ENCODE data around the gene SLC29A3. TPM values are rescaled to one million over a fixed set of nuclear protein-coding genes. Genes with fewer than 3 reads are reported as not detected.

The SLC29A3 gene
- total and polyA plus RNA-seq, 10 of the 15 experiments (the other 5 are each of a cell fraction or from before 2014, with no cell fraction given), result 1.5 to 4.0 (median 2.7) TPM

DNA sequence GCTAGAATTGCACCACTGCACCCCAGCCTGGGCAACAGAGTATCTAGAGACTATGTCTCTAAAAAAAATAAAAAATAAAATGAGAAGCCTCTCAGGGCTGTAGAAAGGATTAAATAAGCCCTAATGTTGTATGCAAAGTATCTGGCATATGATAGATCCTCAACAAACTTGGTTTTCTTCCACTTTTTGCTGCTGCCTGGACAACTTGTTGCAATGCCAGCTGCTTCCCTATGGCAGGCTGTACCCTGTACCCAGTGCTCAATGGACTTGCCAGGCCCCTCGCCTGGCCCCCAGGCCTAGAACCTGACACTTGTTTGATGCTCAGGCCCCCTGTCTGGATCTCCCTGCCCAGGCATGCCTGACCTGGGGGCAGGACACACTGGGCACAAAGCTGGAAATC is 49.1 kb downstream of the SLC29A3 start:
- no peak for ATAC-seq
- no peaks in the 10 kb centered on the region for H3K27me3 ChIP-seq (replicated peaks in 1 of 2; ENCODE audit: control insufficient read depth in 2 of 2, insufficient read depth in 2 of 2, low read length in 1 of 2)
- WGBS (ENCODE audit: insufficient coverage, insufficient replicate concordance, low lambda C conversion rate, missing lambda C conversion rate), result 50% methylated on average over 1 of the region's 1 CpG
- no peak overlapping the region for H3K27ac ChIP-seq (ENCODE audit: control insufficient read depth, insufficient read depth)
- intact Hi-C loops (cut with micrococcal nuclease; ENCODE audit: unreplicated experiment) (no loop called here), in situ Hi-C loops (cut with MboI) (no loop called here)
- ChIA-PET RAD21 (ENCODE audit: unreplicated experiment) (interaction anchor here (1.0 kb wide), 1 partner anchor 340 kb away, joined by 4 read pairs; no protein-coding TSS in a partner anchor), CTCF (interaction anchor here (0.6 kb wide), 1 partner anchor 44 kb away, joined by 3 read pairs; no protein-coding TSS in a partner anchor), SMC1A (ENCODE audit: uncharacterized antibody, unreplicated experiment) (interaction anchor here (2.1 to 18.0 kb wide), 2 partner anchors 11 to 48 kb away, joined by 10 to 249 read pairs; partner anchors contain the start of gene SLC29A3), POLR2A (no interaction called here)
- H3K4me3 ChIP-seq, result no peak overlapping the region
- no peak for DNase-seq (ENCODE audit: low read depth, low spot score)
- no TSS peak for BruUV-seq (replicated peaks)
- no peaks in the 10 kb centered on the region for H3K9me3 ChIP-seq (replicated peaks; ENCODE audit: control insufficient read depth, insufficient read depth, low read length)
- peaks cover 33% of the 10 kb centered on the region for H3K4me1 ChIP-seq (ENCODE audit: control insufficient read depth, insufficient read depth, low read length)
- no peak overlapping the region for H3K9ac ChIP-seq (ENCODE audit: control insufficient read depth, insufficient read depth, low read length)
- no peak for FAIRE-seq
- no peak overlapping the region for H3K4me2 ChIP-seq (ENCODE audit: control insufficient read depth, insufficient read depth)
- no peak overlapping the region; the same call in 1 of the 2 replicates for H2AFZ ChIP-seq (ENCODE audit: control insufficient read depth, low read depth, low read length)
- no peaks in the 10 kb centered on the region for H3K79me2 ChIP-seq (ENCODE audit: control insufficient read depth, insufficient read depth, low read length)
- H3K36me3 ChIP-seq (ENCODE audit: control insufficient read depth in 2 of 2, insufficient read depth in 2 of 2, low read length in 1 of 2), result no peaks in the 10 kb centered on the region
- H4K20me1 ChIP-seq (ENCODE audit: control insufficient read depth, insufficient read depth), result no peaks in the 10 kb centered on the region
- TF ChIP-seq, protein P1, sequence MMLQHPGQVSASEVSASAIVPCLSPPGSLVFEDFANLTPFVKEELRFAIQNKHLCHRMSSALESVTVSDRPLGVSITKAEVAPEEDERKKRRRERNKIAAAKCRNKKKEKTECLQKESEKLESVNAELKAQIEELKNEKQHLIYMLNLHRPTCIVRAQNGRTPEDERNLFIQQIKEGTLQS (IDR thresholded peaks at IDR 0.05; ENCODE audit: borderline replicate concordance, extremely low read depth, low read depth, low read length), result no peak
- TF ChIP-seq, protein P2, sequence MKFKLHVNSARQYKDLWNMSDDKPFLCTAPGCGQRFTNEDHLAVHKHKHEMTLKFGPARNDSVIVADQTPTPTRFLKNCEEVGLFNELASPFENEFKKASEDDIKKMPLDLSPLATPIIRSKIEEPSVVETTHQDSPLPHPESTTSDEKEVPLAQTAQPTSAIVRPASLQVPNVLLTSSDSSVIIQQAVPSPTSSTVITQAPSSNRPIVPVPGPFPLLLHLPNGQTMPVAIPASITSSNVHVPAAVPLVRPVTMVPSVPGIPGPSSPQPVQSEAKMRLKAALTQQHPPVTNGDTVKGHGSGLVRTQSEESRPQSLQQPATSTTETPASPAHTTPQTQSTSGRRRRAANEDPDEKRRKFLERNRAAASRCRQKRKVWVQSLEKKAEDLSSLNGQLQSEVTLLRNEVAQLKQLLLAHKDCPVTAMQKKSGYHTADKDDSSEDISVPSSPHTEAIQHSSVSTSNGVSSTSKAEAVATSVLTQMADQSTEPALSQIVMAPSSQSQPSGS (IDR thresholded peaks at IDR 0.05; ENCODE audit: low read length), result no peak
- TF ChIP-seq, protein P3, sequence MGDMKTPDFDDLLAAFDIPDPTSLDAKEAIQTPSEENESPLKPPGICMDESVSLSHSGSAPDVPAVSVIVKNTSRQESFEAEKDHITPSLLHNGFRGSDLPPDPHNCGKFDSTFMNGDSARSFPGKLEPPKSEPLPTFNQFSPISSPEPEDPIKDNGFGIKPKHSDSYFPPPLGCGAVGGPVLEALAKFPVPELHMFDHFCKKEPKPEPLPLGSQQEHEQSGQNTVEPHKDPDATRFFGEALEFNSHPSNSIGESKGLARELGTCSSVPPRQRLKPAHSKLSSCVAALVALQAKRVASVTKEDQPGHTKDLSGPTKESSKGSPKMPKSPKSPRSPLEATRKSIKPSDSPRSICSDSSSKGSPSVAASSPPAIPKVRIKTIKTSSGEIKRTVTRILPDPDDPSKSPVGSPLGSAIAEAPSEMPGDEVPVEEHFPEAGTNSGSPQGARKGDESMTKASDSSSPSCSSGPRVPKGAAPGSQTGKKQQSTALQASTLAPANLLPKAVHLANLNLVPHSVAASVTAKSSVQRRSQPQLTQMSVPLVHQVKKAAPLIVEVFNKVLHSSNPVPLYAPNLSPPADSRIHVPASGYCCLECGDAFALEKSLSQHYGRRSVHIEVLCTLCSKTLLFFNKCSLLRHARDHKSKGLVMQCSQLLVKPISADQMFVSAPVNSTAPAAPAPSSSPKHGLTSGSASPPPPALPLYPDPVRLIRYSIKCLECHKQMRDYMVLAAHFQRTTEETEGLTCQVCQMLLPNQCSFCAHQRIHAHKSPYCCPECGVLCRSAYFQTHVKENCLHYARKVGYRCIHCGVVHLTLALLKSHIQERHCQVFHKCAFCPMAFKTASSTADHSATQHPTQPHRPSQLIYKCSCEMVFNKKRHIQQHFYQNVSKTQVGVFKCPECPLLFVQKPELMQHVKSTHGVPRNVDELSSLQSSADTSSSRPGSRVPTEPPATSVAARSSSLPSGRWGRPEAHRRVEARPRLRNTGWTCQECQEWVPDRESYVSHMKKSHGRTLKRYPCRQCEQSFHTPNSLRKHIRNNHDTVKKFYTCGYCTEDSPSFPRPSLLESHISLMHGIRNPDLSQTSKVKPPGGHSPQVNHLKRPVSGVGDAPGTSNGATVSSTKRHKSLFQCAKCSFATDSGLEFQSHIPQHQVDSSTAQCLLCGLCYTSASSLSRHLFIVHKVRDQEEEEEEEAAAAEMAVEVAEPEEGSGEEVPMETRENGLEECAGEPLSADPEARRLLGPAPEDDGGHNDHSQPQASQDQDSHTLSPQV (IDR thresholded peaks at IDR 0.05), result no peak
- TF ChIP-seq CBX5 (IDR thresholded peaks at IDR 0.05; ENCODE audit: low read depth) (no peak), RELA (IDR thresholded peaks at IDR 0.05; ENCODE audit: borderline replicate concordance, partially characterized antibody) (no peak), ZNF217 (IDR thresholded peaks at IDR 0.05) (no peak), SIN3A (IDR thresholded peaks at IDR 0.05; ENCODE audit: low read depth, low read length) (no peak), ATF7 (IDR thresholded peaks at IDR 0.05; ENCODE audit: low read depth) (no peak), FOXM1 (IDR thresholded peaks at IDR 0.05; ENCODE audit: low read depth, low read length) (no peak), SMAD1 (IDR thresholded peaks at IDR 0.05; ENCODE audit: low read depth, partially characterized antibody) (no peak), SPI1 (IDR thresholded peaks at IDR 0.05; ENCODE audit: borderline replicate concordance, insufficient read depth, low read depth, low read length) (no peak), NFYA (IDR thresholded peaks at IDR 0.05; ENCODE audit: borderline replicate concordance, low read depth, low read length) (no peak)
- TF ChIP-seq, protein P4, sequence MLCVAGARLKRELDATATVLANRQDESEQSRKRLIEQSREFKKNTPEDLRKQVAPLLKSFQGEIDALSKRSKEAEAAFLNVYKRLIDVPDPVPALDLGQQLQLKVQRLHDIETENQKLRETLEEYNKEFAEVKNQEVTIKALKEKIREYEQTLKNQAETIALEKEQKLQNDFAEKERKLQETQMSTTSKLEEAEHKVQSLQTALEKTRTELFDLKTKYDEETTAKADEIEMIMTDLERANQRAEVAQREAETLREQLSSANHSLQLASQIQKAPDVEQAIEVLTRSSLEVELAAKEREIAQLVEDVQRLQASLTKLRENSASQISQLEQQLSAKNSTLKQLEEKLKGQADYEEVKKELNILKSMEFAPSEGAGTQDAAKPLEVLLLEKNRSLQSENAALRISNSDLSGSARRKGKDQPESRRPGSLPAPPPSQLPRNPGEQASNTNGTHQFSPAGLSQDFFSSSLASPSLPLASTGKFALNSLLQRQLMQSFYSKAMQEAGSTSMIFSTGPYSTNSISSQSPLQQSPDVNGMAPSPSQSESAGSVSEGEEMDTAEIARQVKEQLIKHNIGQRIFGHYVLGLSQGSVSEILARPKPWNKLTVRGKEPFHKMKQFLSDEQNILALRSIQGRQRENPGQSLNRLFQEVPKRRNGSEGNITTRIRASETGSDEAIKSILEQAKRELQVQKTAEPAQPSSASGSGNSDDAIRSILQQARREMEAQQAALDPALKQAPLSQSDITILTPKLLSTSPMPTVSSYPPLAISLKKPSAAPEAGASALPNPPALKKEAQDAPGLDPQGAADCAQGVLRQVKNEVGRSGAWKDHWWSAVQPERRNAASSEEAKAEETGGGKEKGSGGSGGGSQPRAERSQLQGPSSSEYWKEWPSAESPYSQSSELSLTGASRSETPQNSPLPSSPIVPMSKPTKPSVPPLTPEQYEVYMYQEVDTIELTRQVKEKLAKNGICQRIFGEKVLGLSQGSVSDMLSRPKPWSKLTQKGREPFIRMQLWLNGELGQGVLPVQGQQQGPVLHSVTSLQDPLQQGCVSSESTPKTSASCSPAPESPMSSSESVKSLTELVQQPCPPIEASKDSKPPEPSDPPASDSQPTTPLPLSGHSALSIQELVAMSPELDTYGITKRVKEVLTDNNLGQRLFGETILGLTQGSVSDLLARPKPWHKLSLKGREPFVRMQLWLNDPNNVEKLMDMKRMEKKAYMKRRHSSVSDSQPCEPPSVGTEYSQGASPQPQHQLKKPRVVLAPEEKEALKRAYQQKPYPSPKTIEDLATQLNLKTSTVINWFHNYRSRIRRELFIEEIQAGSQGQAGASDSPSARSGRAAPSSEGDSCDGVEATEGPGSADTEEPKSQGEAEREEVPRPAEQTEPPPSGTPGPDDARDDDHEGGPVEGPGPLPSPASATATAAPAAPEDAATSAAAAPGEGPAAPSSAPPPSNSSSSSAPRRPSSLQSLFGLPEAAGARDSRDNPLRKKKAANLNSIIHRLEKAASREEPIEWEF (IDR thresholded peaks at IDR 0.05; ENCODE audit: insufficient replicate concordance, low read depth, low read length), result no peak

Data from GM12878 (cell line).